ENCODE data around the gene BCL3. TPM values are rescaled to one million over a fixed set of nuclear protein-coding genes. Genes with fewer than 3 reads are reported as not detected.
"Not testable (repeated sequence)": the region's sequence is repeated elsewhere in the genome, so short reads cannot be mapped to it uniquely, and the experiment has no call there.

Gene BCL3
- total RNA-seq, 1 donor from 2014 or later, result 19.1 TPM

- DNase-seq (ENCODE audit: low read depth), result no peak
- H3K36me3 ChIP-seq (ENCODE audit: control insufficient read depth, insufficient read depth, low read length), result no peaks in the 10 kb centered on the region
- TF ChIP-seq, protein P1, sequence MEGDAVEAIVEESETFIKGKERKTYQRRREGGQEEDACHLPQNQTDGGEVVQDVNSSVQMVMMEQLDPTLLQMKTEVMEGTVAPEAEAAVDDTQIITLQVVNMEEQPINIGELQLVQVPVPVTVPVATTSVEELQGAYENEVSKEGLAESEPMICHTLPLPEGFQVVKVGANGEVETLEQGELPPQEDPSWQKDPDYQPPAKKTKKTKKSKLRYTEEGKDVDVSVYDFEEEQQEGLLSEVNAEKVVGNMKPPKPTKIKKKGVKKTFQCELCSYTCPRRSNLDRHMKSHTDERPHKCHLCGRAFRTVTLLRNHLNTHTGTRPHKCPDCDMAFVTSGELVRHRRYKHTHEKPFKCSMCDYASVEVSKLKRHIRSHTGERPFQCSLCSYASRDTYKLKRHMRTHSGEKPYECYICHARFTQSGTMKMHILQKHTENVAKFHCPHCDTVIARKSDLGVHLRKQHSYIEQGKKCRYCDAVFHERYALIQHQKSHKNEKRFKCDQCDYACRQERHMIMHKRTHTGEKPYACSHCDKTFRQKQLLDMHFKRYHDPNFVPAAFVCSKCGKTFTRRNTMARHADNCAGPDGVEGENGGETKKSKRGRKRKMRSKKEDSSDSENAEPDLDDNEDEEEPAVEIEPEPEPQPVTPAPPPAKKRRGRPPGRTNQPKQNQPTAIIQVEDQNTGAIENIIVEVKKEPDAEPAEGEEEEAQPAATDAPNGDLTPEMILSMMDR (IDR thresholded peaks at IDR 0.05; ENCODE audit: insufficient read depth, low read length, poor library complexity, severe bottlenecking), result no peak
- H3K4me3 ChIP-seq (ENCODE audit: low read depth, low read length), result no peak overlapping the region
- H3K27me3 ChIP-seq (ENCODE audit: control insufficient read depth, insufficient read depth, low read length), result peaks cover 2% of the 10 kb centered on the region
Observed at GRCh38 chr19:44704982-44705381, 43.5 kb upstream of the BCL3 start.

DNA sequence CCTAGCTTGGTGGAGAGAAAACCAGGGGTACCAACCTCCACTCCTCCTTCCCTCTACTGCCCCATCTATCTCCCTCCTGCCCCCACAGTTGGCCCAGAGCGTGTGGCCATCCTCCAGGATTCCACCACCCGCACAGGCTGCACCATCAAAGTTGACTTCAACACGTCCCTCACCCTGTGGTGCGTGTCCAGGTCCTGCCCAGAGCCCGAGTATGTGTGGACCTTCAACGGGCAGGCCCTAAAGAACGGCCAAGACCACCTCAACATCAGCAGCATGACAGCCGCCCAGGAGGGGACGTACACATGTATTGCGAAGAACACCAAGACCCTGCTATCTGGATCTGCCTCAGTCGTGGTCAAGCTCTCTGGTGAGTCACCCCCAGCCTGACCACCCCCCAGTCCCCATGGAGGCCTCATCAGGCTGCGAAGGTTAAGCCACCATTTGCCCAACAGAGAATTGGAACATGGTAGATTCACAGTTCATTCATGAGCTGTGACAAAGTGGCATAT is 43.0 kb upstream of the BCL3 start:
- TF ChIP-seq, protein P1 (IDR thresholded peaks at IDR 0.05; ENCODE audit: insufficient read depth, low read length, poor library complexity, severe bottlenecking), result no peak
- Histone ChIP-seq H3K27me3 (ENCODE audit: control insufficient read depth, insufficient read depth, low read length) (peaks cover 2% of the 10 kb centered on the region), H3K4me3 (ENCODE audit: low read depth, low read length) (no peak overlapping the region), H3K36me3 (ENCODE audit: control insufficient read depth, insufficient read depth, low read length) (no peaks in the 10 kb centered on the region)
- no peak for DNase-seq (ENCODE audit: low read depth)

DNA sequence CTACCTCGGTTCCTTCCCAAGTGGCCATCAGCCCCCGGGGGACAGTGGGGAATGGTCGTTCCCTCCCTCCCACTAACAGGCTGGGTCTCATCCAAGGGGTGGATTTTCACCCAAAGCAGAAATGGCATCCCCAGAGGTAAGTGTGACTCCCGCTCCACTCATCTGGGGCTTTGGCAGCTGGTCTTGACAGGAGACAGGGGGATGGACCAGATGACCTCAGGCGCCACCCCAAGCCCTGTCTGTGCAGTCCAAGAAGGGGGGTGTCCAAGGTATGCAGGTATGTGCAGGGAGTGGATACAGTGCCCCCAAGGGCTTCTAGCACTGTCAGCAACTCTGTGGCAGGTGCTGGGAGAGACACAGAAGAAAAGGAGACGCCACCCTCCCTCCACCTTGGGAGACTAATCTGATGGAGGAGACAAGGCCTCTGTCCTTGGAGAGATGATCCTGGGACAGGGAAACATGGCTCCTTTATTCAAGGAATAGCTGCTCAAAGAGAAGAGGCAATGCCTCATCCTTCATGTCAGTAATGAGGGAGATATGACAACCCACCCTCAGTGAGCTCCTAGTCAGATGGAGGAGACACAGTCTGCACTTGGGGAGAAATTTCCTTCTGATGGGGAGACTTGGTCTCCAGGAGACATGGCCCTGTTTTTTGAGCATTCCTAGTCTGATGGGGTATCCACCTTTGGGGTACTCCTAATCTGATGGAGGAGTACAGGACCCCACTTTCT is 41.8 kb upstream of the BCL3 start:
- Histone ChIP-seq H3K36me3 (ENCODE audit: control insufficient read depth, insufficient read depth, low read length) (no peaks in the 10 kb centered on the region), H3K27me3 (ENCODE audit: control insufficient read depth, insufficient read depth, low read length) (peaks cover 2% of the 10 kb centered on the region), H3K4me3 (ENCODE audit: low read depth, low read length) (no peak overlapping the region)
- TF ChIP-seq, protein P1 (IDR thresholded peaks at IDR 0.05; ENCODE audit: insufficient read depth, low read length, poor library complexity, severe bottlenecking), result no peak
- no peak for DNase-seq (ENCODE audit: low read depth)

DNA sequence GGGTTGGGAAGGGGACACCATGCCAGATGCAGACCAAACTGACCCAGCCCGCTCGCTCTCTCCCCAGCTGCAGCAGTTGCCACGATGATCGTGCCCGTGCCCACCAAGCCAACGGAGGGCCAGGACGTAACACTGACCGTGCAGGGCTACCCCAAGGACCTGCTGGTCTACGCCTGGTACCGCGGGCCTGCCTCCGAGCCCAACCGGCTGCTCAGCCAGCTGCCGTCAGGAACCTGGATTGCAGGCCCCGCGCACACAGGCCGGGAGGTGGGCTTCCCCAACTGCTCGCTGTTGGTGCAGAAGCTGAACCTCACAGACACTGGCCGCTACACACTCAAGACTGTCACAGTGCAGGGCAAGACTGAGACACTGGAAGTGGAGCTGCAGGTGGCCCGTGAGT is 40.7 kb upstream of the BCL3 start:
- TF ChIP-seq, protein P1 (IDR thresholded peaks at IDR 0.05; ENCODE audit: insufficient read depth, low read length, poor library complexity, severe bottlenecking), result no peak
- H3K4me3 ChIP-seq (ENCODE audit: low read depth, low read length), result no peak overlapping the region
- peaks cover 2% of the 10 kb centered on the region for H3K27me3 ChIP-seq (ENCODE audit: control insufficient read depth, insufficient read depth, low read length)
- H3K36me3 ChIP-seq (ENCODE audit: control insufficient read depth, insufficient read depth, low read length), result no peaks in the 10 kb centered on the region
- no peak for DNase-seq (ENCODE audit: low read depth)

- DNase-seq (ENCODE audit: low read depth), result no peak
- TF ChIP-seq, protein P1 (IDR thresholded peaks at IDR 0.05; ENCODE audit: insufficient read depth, low read length, poor library complexity, severe bottlenecking), result no peak
Observed at GRCh38 chr19:44708940-44709339, 39.6 kb upstream of the BCL3 start.

DNA sequence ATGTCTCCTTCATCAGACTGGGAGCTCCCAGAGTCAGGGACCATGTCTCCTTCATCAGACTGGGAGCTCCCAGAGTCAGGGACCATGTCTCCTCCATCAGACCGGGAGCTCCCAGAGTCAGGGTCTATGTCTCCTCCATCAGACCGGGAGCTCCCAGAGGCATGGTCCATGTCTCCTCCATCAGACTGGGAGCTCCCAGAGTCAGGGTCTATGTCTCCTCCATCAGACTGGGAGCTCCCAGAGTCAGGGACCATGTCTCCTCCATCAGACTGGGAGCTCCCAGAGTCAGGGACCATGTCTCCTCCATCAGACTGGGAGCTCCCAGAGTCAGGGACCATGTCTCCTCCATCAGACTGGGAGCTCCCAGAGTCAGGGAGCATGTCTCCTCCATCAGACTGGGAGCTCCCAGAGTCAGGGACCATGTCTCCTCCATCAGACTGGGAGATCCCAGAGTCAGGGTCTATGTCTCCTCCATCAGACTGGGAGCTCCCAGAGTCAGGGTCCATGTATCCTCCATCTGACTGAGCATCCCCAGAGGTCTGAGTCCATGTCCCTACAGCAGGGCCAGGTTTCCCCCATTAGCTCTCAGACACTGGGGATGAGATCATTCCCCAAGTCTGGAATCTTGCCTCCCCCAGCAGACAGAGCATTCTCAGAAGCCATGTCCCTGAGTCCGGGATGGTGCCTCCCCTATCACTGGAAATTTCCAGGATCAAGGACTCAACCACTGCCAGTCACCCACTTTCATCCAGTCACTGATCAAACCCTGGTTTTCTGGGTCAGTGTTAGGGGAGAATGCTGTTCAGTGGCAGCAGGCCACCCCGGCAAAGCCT is 38.9 kb upstream of the BCL3 start:
- H3K4me3 ChIP-seq (ENCODE audit: low read depth, low read length); H3K36me3 ChIP-seq (ENCODE audit: control insufficient read depth, insufficient read depth, low read length); DNase-seq (ENCODE audit: low read depth); H3K27me3 ChIP-seq (ENCODE audit: control insufficient read depth, insufficient read depth, low read length): not testable (repeated sequence)

More at GRCh38 chr19:44708940-44709339, 39.6 kb upstream of the BCL3 start:
- H3K4me3 ChIP-seq (ENCODE audit: low read depth, low read length), result no peak overlapping the region
- H3K27me3 ChIP-seq (ENCODE audit: control insufficient read depth, insufficient read depth, low read length), result peaks cover 2% of the 10 kb centered on the region
- H3K36me3 ChIP-seq (ENCODE audit: control insufficient read depth, insufficient read depth, low read length), result no peaks in the 10 kb centered on the region
